K562 (cell line): ENCODE measurements around the gene KIF7. TPM values are rescaled to one million over a fixed set of nuclear protein-coding genes. Genes with fewer than 3 reads are reported as not detected.

Experiments used
- ATAC-seq: fragments of 200-7000 bp; cut with Tn5 transposase; 3 replicates; pipeline ENCODE4 v1.9.1; 2020; ENCODE audit warnings: moderate library complexity
- BruUV-seq: library from RNA; stranded (reverse); fragments of 400-500 nt; replicated peaks from 2 replicates; lab custom pipeline; 2021; lab: Mats Ljungman, UMichigan
- CTCF ChIA-PET: fragments of 300-600 bp; formaldehyde crosslinking; extraction: SDS; loops from one replicate; lab custom pipeline; 2021; ENCODE audit warnings: low intra/inter-chr PET ratio; lab: Yijun Ruan, JAX
- POLR2A ChIA-PET: fragments of 300-600, 350-650 bp; sonication (Branson Sonifier 250); formaldehyde crosslinking; extraction: SDS; loops from one replicate; lab custom pipeline; 2021; ENCODE audit warnings: antibody characterized with exemption, inconsistent platforms; lab: Yijun Ruan, JAX
- DNase-seq, 4 experiments: peaks; one replicate each; pipeline versions ENCODE4 v3.0.0 to v3.0.0-alpha.2; 2011 to 2018; ENCODE audit warnings: low spot score in 3 of 4, mixed read lengths in 3 of 4; ENCODE audit errors: extremely low read depth in 1 of 4
- FAIRE-seq: peaks from 2 replicates; lab custom pipeline; 2011; peaks lifted over from hg19 to GRCh38; lab: Jason Lieb, UNC
- H2AFZ ChIP-seq: 2 replicates; pipeline ENCODE4 v1.6.0; 2011; ENCODE audit warnings: low read depth, low read length, control low read depth, inconsistent platforms
- H3K27ac ChIP-seq: fragments of 200-600 bp; 3 replicates; pipeline ENCODE4 v1.8.0; 2011; ENCODE audit warnings: low read depth, mild to moderate bottlenecking, control low read depth, inconsistent platforms, low read length, moderate library complexity, mixed read lengths; ENCODE audit errors: extremely low read depth
- H3K27me3 ChIP-seq, 2 experiments: fragments of 300-600 bp in 1 of 2; 2 replicates in 1 of 2; 3 replicates in 1 of 2; pipeline versions ENCODE4 v1.6.0 to v1.8.0; 2011; ENCODE audit warnings: inconsistent platforms in 2 of 2, low read length in 2 of 2, mild to moderate bottlenecking in 1 of 2, mixed read lengths in 1 of 2, moderate library complexity in 1 of 2; ENCODE audit not compliant: control insufficient read depth in 2 of 2, insufficient read depth in 2 of 2
- H3K36me3 ChIP-seq: fragments of 300-600 bp; 3 replicates; pipeline ENCODE4 v1.8.0; 2011; ENCODE audit warnings: mild to moderate bottlenecking, low read length, inconsistent platforms; ENCODE audit not compliant: control insufficient read depth, insufficient read depth
- H3K4me1 ChIP-seq, 2 experiments: fragments of 200-600 bp in 1 of 2; replicated peaks in 1 of 2; 2 replicates in 1 of 2; 3 replicates in 1 of 2; pipeline versions ENCODE4 v1.5.1 to v1.8.0; 2011; ENCODE audit warnings: inconsistent platforms in 2 of 2, low read length in 2 of 2, mild to moderate bottlenecking in 1 of 2, mixed read lengths in 1 of 2, moderate library complexity in 1 of 2; ENCODE audit not compliant: control insufficient read depth in 2 of 2, insufficient read depth in 2 of 2
- H3K4me2 ChIP-seq: 2 replicates; pipeline ENCODE4 v1.6.1; 2011; ENCODE audit warnings: low read length, control low read depth, inconsistent platforms, mixed read lengths; ENCODE audit not compliant: insufficient read depth
- H3K4me3 ChIP-seq: fragments of 200-600 bp; sonication (generic), shearing (Covaris generic); 2 replicates; pipeline ENCODE4 v1.5.1; 2016; ENCODE audit warnings: control low read depth, inconsistent platforms
- H3K79me2 ChIP-seq: fragments of 200-600 bp; 3 replicates; pipeline ENCODE4 v1.8.0; 2011; ENCODE audit warnings: low read length, inconsistent platforms; ENCODE audit not compliant: control insufficient read depth, insufficient read depth
- H3K9ac ChIP-seq, 2 experiments: 2 replicates each; pipeline versions ENCODE4 v1.6.0 to v1.6.1; 2011; ENCODE audit warnings: low read depth in 2 of 2, low read length in 2 of 2, control low read depth in 1 of 2, inconsistent platforms in 1 of 2, mild to moderate bottlenecking in 1 of 2, mixed read lengths in 1 of 2; ENCODE audit not compliant: insufficient read depth in 1 of 2
- H3K9me1 ChIP-seq: one replicate; pipeline ENCODE4 v1.6.0; 2011; ENCODE audit warnings: inconsistent platforms, mild to moderate bottlenecking, low read length, moderate library complexity; ENCODE audit not compliant: control insufficient read depth, insufficient read depth
- H3K9me3 ChIP-seq: replicated peaks from 2 replicates; pipeline ENCODE4 v1.5.1; 2011; ENCODE audit warnings: low read depth, low read length, inconsistent platforms; ENCODE audit not compliant: control insufficient read depth, insufficient read depth
- H4K20me1 ChIP-seq: replicated peaks from 2 replicates; pipeline ENCODE4 v1.6.1; 2011; ENCODE audit warnings: low read length, inconsistent platforms, mixed read lengths; ENCODE audit not compliant: control insufficient read depth, insufficient read depth
- AFF4 ChIP-seq: sonication (generic); formaldehyde crosslinking; IDR thresholded peaks from 2 replicates; pipeline ENCODE4 v1.8.0; 2023; ENCODE audit warnings: mild to moderate bottlenecking, missing genetic modification reagents
- EP400 ChIP-seq: fragments of 450-650 bp; IDR thresholded peaks from 2 replicates; pipeline ENCODE4 v1.6.1; 2017; ENCODE audit warnings: antibody characterized with exemption, mild to moderate bottlenecking, moderate library complexity
- ETV5 ChIP-seq: sonication (generic); formaldehyde crosslinking; IDR thresholded peaks from 2 replicates; pipeline ENCODE4 v1.4.0; 2020; ENCODE audit warnings: low read depth, mild to moderate bottlenecking, missing genetic modification reagents
- JUND ChIP-seq, 2 experiments: IDR thresholded peaks; 2 replicates in 1 of 2; 3 replicates in 1 of 2; pipeline ENCODE4 v1.6.1; 2011; ENCODE audit warnings: borderline replicate concordance in 2 of 2, low read depth in 2 of 2, low read length in 2 of 2, improper control_type of control experiment in 1 of 2, missing biosample characterization in 1 of 2, missing genetic modification characterization in 1 of 2, missing genetic modification reagents in 1 of 2
- SIN3A ChIP-seq, 2 experiments: fragments of 150-350 bp in 1 of 2; IDR thresholded peaks; 2 replicates each; pipeline ENCODE4 v1.6.1; 2011 to 2016; ENCODE audit warnings: borderline replicate concordance in 2 of 2, low read depth in 2 of 2, low read length in 2 of 2, mild to moderate bottlenecking in 2 of 2, moderate library complexity in 2 of 2; ENCODE audit not compliant: control insufficient read depth in 1 of 2
- ZNF507 ChIP-seq: conservative IDR thresholded peaks from 2 replicates; pipeline ENCODE4 v1.6.1; 2017; ENCODE audit warnings: missing genetic modification characterization, missing compliant biosample characterization
- WGBS: fragments of 100-300 bp; shearing (Covaris generic); methylation state at CpG from one replicate; pipeline ENCODE4 v1.1.6; 2016; ENCODE audit warnings: low coverage, mixed read lengths; ENCODE audit not compliant: insufficient coverage; ENCODE audit errors: missing lambda C conversion rate; 5-methylcytosine and 5-hydroxymethylcytosine counted together
- in situ Hi-C: fragments of 300-500 bp; cut with MboI; formaldehyde crosslinking; loops from 4 replicates; pipeline ENCODE4 v1.15.0; 2018; ENCODE audit warnings: inconsistent platforms, mixed read lengths
- intact Hi-C: fragments of 100-400 bp; cut with micrococcal nuclease; formaldehyde crosslinking; loops from 2 replicates; pipeline ENCODE4 v1.14.2; 2022
- polyA plus RNA-seq, 8 experiments: library from polyadenylated mRNA; depleted of rRNA in 4 of 8; stranded (reverse) in 5 of 8; unstranded in 3 of 8; fragments of >200 nt; fragmentation: Nextera tagmentation in 2 of 8; fragmentation: Illumina TruSeq in 1 of 8; extraction: Ambion mirVana in 2 of 8; extraction: Trizol in 1 of 8; gene quantifications; 2 replicates each; pipeline versions ENCODE4 v1.2.1 to v1.2.3, GENCODE V29; 2011 to 2014; ENCODE audit warnings: inconsistent platforms in 1 of 8, missing spikeins in 1 of 8
- total RNA-seq, 7 experiments: library from RNA; depleted of rRNA in 6 of 7; stranded (reverse); fragments of >200 nt in 6 of 7; fragmentation: Illumina TruSeq in 2 of 7; extraction: Trizol in 2 of 7; gene quantifications; 2 replicates each; pipeline versions ENCODE4 v1.2.1 to v1.2.3, GENCODE V29; 2011 to 2021; ENCODE audit warnings: low replicate concordance in 1 of 7

Gene KIF7
- total and polyA plus RNA-seq, 9 of the 15 experiments (the other 6 are each of a cell fraction or from before 2014, with no cell fraction given) = 0.04 to 2.0 (median 0.58) TPM

- H4K20me1 ChIP-seq = no peaks in the 10 kb centered on the region
- peaks cover 0 to 20% of the 10 kb centered on the region in 2 experiments; a peak in 3 of 5 replicates for H3K4me1 ChIP-seq
- H3K4me3 ChIP-seq = no peak overlapping the region
- peaks cover 16 to 81% of the 10 kb centered on the region in 2 experiments for H3K27me3 ChIP-seq
- H3K9me1 ChIP-seq = no peaks in the 10 kb centered on the region
- intact Hi-C loops (no loop called here), in situ Hi-C loops (no loop called here)
- H3K36me3 ChIP-seq = no peaks in the 10 kb centered on the region
- no peak overlapping the region for H3K4me2 ChIP-seq
- 4% methylated on average over 7 of the region's 7 CpGs for WGBS
- H3K9me3 ChIP-seq = no peaks in the 10 kb centered on the region
- no peak overlapping the region for H3K9ac ChIP-seq
- POLR2A ChIA-PET = no interaction called here
- TF ChIP-seq ZNF507 (no peak), AFF4 (CRISPR knock-in tag) (no peak), JUND (IDR thresholded peaks at IDR 0.05; ENCODE audit: borderline replicate concordance, low read depth, low read length) (no peak), JUND (tag; IDR thresholded peaks at IDR 0.05; ENCODE audit: borderline replicate concordance, low read depth, low read length) (no peak), ETV5 (CRISPR knock-in tag) (no peak), SIN3A (IDR thresholded peaks at IDR 0.05; ENCODE audit: borderline replicate concordance in 2 of 2, control insufficient read depth in 1 of 2, low read depth in 2 of 2, low read length in 2 of 2) (no peak), EP400 (no peak)
- CTCF ChIA-PET = no interaction called here
- no peaks in the 10 kb centered on the region for H3K79me2 ChIP-seq
- no peak for ATAC-seq
- no peak overlapping the region for H3K27ac ChIP-seq
- no peak for DNase-seq
- H2AFZ ChIP-seq = no peak overlapping the region
- BruUV-seq = no TSS peak
- FAIRE-seq = no peak
Measured at GRCh38 chr15:89667706-89667960, 12.4 kb upstream of the KIF7 start.
